ENCODE results near the gene ATP7B. TPM values are rescaled to one million over a fixed set of nuclear protein-coding genes. Genes with fewer than 3 reads are reported as not detected.

The ATP7B gene
- total RNA-seq, 1 experiment from 2014 or later = 5.6 TPM

GRCh38 chr13:51950722-51951121 lies 60.5 kb downstream of the ATP7B start:
- no peaks in the 10 kb centered on the region for H3K4me1 Mint-ChIP-seq (ENCODE audit: low read depth, unreplicated experiment)
- CTCF ChIA-PET = no interaction called here
- TF ChIP-seq, protein P1, sequence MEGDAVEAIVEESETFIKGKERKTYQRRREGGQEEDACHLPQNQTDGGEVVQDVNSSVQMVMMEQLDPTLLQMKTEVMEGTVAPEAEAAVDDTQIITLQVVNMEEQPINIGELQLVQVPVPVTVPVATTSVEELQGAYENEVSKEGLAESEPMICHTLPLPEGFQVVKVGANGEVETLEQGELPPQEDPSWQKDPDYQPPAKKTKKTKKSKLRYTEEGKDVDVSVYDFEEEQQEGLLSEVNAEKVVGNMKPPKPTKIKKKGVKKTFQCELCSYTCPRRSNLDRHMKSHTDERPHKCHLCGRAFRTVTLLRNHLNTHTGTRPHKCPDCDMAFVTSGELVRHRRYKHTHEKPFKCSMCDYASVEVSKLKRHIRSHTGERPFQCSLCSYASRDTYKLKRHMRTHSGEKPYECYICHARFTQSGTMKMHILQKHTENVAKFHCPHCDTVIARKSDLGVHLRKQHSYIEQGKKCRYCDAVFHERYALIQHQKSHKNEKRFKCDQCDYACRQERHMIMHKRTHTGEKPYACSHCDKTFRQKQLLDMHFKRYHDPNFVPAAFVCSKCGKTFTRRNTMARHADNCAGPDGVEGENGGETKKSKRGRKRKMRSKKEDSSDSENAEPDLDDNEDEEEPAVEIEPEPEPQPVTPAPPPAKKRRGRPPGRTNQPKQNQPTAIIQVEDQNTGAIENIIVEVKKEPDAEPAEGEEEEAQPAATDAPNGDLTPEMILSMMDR (IDR thresholded peaks at IDR 0.05; ENCODE audit: unreplicated experiment) = no peak
- peaks cover 19% of the 10 kb centered on the region for H3K27me3 Mint-ChIP-seq (ENCODE audit: unreplicated experiment)
- H3K36me3 Mint-ChIP-seq (ENCODE audit: insufficient read depth, unreplicated experiment) = no peaks in the 10 kb centered on the region
- BruUV-seq (replicated peaks) = no TSS peak
- intact Hi-C loops (cut with micrococcal nuclease; ENCODE audit: unreplicated experiment) = no loop called here
- H3K9me3 Mint-ChIP-seq (ENCODE audit: low read depth, unreplicated experiment) = no peaks in the 10 kb centered on the region
- DNase-seq = no peak
- no peak overlapping the region for H3K4me3 Mint-ChIP-seq (ENCODE audit: low read depth, unreplicated experiment)
- H3K27ac Mint-ChIP-seq (ENCODE audit: unreplicated experiment) = no peak overlapping the region

DNA sequence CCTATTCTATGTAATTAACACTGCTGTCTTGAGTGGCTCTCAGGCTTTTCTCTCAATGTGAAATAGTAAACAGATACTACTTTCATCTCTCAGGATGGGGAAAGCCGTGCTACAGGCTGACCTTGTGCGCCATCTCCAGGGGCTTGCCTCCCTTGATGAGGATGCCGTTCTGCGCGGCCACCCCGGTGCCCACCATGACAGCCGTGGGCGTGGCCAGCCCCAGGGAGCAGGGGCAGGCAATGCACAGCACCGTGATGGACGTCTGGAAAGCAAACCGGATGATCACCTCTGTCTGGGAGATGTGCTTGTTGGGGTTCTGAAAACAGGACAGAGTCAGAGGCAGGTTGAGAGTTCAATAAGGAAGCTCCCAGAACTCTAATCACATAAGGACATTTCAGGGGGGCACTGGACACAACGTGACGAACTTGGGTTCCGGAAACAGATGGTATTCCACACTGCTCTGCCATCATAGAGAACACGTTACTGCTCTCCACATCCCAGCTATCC lies 65.0 kb downstream of the ATP7B start:
- Mint-ChIP-seq H3K27me3 (ENCODE audit: unreplicated experiment) (peaks cover 23% of the 10 kb centered on the region), H3K36me3 (ENCODE audit: insufficient read depth, unreplicated experiment) (no peaks in the 10 kb centered on the region), H3K9me3 (ENCODE audit: low read depth, unreplicated experiment) (no peaks in the 10 kb centered on the region), H3K4me3 (ENCODE audit: low read depth, unreplicated experiment) (no peak overlapping the region), H3K4me1 (ENCODE audit: low read depth, unreplicated experiment) (peaks cover 8% of the 10 kb centered on the region), H3K27ac (ENCODE audit: unreplicated experiment) (no peak overlapping the region)
- CTCF ChIA-PET = no interaction called here
- TF ChIP-seq, protein P1 (IDR thresholded peaks at IDR 0.05; ENCODE audit: unreplicated experiment) = no peak
- intact Hi-C loops (cut with micrococcal nuclease; ENCODE audit: unreplicated experiment) = no loop called here
- no peak for DNase-seq
- BruUV-seq (replicated peaks) = no TSS peak

DNA sequence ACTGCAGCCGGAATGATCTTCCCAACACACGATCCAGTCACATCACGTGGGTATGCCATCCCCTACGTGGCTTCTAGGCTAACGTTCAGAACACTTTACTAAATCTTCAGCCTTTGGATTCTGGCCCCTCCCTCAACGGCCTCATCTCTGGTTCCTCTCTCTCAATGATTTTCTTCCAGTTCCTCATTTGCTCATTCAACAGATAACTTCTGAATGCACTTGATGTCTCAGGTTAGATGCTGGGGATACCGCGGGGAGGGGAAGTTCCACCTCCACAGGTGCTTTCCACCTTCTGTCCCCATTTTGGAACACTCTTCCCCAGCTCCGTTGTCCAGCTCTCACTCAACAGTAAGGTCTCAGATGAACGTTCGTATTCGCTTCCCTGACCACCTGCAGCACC lies 66.1 kb downstream of the ATP7B start:
- CTCF ChIA-PET = interaction anchor here (1.0 kb wide), 1 partner anchor 26 kb away, joined by 3 read pairs; no protein-coding TSS in a partner anchor
- intact Hi-C loops (cut with micrococcal nuclease; ENCODE audit: unreplicated experiment) = no loop called here
- Mint-ChIP-seq H3K4me1 (ENCODE audit: low read depth, unreplicated experiment) (peaks cover 8% of the 10 kb centered on the region), H3K36me3 (ENCODE audit: insufficient read depth, unreplicated experiment) (no peaks in the 10 kb centered on the region), H3K9me3 (ENCODE audit: low read depth, unreplicated experiment) (no peaks in the 10 kb centered on the region), H3K4me3 (ENCODE audit: low read depth, unreplicated experiment) (no peak overlapping the region), H3K27me3 (ENCODE audit: unreplicated experiment) (peaks cover 12% of the 10 kb centered on the region), H3K27ac (ENCODE audit: unreplicated experiment) (no peak overlapping the region)
- BruUV-seq (replicated peaks) = no TSS peak
- DNase-seq = no peak
- TF ChIP-seq, protein P1 (IDR thresholded peaks at IDR 0.05; ENCODE audit: unreplicated experiment) = no peak

DNA sequence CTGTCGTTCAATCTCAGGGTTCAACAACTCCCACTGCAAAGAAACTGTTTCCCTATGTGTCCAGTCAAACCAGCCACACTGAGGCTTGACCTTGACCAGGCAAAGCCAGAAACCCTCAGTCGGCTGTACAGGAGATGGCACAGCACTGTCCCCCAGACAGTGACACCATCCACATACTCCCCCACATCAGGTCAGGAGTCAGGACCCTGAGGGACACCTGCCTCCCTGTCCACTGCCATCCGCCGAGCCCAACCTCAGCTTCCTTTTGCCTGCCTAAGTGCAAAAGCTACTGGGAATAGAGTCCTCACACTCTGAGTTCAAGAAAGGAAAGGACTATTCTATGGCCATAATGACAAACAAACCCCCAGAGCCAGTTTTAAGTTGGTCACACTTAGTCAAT lies 66.8 kb downstream of the ATP7B start:
- CTCF ChIA-PET = interaction anchor here (1.0 kb wide), 1 partner anchor 27 kb away, joined by 3 read pairs; no protein-coding TSS in a partner anchor
- Mint-ChIP-seq H3K4me3 (ENCODE audit: low read depth, unreplicated experiment) (no peak overlapping the region), H3K27ac (ENCODE audit: unreplicated experiment) (no peak overlapping the region), H3K4me1 (ENCODE audit: low read depth, unreplicated experiment) (peaks cover 8% of the 10 kb centered on the region), H3K36me3 (ENCODE audit: insufficient read depth, unreplicated experiment) (no peaks in the 10 kb centered on the region), H3K27me3 (ENCODE audit: unreplicated experiment) (peaks cover 10% of the 10 kb centered on the region), H3K9me3 (ENCODE audit: low read depth, unreplicated experiment) (no peaks in the 10 kb centered on the region)
- BruUV-seq (replicated peaks) = no TSS peak
- DNase-seq = no peak
- intact Hi-C loops (cut with micrococcal nuclease; ENCODE audit: unreplicated experiment) = no loop called here
- TF ChIP-seq, protein P1 (IDR thresholded peaks at IDR 0.05; ENCODE audit: unreplicated experiment) = no peak
